ENCODE results near the gene CACNB1.

- TF ChIP-seq POLR2A (IDR thresholded peaks at IDR 0.05) (no peak), CTCF (IDR thresholded peaks at IDR 0.05) (no peak)
Observed at GRCh38 chr17:39123627-39124026, 73.8 kb downstream of the CACNB1 start.
